CD4-positive, alpha-beta T cell treated with Interleukin-4 for 1 hour (primary cell): ENCODE measurements around the gene TMEM222.
A peak's percentile ranks its signal among the peaks of the same experiment; 100 is the strongest.
"Not testable (repeated sequence)": the region's sequence is repeated elsewhere in the genome, so short reads cannot be mapped to it uniquely, and the experiment has no call there.

ENCODE experiments used
- DNase-seq, 2 donors: peaks; one replicate each; pipeline ENCODE4 v3.0.0-alpha.2; 2020 to 2022

Gene TMEM222

DNA sequence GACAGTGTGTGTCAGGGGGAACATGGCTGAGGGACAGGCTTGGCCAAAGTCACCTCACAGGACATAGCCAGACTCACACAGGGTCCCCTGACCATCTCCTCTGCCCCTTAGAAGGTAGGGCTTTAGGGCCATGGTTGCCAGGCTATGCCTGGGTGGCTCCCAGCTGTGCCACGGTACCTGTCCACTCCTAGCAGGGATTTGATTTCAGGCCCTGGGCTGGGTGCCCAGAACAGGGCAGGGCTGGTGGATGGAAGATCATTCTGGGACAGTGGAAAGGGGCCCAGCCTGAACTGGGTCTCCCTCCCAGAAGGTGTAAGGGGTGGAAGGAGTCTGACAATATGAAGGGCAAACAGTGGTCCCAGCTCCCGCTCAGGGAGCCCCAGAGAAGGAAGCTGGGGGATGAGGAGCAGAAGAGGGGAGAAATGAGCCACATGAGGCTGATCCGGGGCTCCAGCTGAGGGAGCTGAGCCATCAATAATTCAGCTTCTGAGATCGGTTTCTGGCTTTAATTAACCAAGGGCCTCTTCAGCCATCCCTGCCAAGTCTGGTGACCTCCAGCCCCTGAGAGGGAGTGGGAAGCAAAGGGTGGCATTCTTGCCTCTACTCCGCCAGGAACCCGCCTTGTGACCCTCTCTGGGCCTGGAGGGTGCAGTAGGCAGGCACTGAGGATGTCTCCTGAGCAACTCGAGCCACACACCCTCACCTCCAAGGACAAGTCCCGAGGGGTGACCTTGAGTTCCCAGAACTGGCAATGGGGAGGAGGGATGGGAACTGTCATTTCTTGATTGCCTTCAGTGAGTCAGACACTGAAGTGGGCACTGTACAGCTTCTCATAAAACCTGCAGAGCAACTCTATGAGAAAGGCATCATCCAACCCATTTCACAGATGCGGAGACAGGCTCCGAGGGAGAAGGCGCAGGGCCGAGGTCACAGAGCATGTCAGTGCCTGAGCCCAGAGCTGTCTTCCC is 59.1 kb downstream of the TMEM222 start:
- no peak for DNase-seq

DNA sequence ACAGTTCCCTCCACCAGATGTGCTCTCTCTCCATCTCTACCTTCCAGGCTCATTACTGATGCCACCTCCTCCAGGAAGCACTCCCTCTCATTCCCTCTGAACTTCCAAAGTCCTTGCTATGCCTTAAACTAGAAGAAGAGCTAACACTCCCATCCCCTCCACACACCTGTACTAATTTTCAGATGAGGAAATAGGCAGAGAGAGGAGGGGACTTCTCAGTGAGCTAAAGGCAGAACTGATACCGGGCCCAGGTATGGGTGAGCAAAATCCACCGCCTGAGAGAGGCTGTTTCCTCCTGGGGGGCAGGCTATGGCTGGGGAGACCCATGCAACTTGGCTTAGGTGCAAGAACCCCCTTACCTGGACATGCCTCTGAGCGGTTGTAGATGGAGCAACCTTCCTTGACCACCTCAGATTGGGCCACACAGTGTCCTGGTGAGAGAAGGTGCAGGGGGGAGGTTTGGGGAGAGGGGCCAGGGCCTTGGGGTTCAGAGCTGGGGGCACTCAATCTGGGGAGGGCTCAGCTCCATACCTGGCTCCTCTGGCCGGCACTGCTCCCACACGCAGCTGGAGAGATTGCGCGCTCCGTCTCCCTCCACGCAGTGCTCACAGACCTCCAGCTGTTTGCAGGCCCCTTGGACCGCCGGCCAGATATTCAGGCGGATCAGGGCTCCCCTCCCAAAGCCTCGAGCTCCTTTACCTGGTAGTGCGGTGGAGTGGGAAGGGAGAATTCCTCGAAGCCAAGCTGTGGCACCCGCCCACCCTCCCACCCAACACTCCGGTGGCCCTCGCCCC is 60.2 kb downstream of the TMEM222 start:
- no peak for DNase-seq

DNA sequence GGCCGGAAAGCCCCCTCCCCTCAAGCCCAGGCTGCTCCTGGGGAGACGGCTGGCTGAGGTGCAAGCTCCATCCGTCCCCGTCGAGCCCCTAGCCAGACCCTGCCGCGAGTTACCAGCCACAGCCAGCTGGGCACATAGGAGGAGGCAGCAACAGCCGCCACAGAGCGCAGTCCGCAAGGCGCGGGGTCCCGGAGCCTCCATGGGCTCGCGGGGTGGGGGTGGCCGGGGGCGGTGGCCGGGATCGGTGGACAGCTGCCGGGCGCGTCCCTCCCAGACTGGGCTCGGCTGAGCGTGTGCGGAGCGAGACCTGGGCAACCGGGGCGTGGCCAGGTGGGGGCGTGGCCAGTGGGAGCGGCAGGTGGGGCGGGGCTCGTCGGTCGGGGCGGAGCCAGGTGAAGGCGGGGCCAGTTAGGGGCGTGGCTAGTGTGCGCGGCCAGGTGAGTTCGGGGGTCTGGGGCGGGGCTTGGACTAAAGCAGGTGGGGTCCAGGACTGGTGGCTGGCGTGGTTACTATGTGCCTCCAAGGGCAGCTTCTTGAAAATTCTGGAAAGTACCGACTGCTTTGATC is 61.2 kb downstream of the TMEM222 start, which contains the start of gene CD164L2:
Gene CD164L2, minus strand, starts transcription at position 295 of the 567 bp plus-strand sequence. Its CDS starts 94 bp downstream, at position 201.
- peak; percentile 32 to 42 for DNase-seq

DNA sequence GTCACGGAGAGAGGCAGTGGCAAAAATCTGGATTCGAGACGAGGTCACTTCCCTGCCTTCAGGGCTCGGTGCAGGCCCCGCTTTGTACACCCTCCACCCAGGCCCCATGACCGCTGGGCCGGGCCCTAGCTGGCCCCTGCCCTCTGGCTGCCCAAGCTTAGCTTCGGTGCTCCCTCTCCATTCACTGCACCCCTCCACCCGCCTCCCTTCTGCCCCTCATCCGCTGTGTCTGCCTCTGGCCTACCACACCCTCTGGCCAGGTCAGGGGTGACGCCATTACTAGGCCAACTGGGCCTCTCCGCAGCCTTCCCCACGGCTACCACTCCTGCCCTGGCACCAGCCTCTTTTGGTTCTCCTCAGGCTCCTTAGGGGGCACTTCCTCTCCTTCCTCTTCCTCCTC is 61.7 kb downstream of the TMEM222 start:
- DNase-seq, result no peak

DNA sequence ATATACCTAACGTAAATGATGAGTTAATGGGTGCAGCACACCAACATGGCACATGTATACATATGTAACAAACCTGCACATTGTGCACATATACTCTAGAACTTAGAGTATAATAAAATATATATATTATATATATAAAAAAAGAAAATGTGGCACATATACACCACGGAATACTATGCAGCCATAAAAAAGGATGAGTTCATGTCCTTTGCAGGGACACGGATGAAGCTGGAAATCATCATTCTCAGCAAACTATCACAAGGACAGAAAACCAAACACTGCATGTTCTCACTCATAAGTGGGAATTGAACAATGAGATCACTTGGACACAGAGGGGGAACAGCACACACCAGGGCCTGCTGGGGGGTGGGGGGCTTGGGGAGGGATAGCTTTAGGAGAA is 62.8 kb downstream of the TMEM222 start:
- DNase-seq, result not testable (repeated sequence)
